Nephron (organoid): ENCODE measurements around the gene ADM.

Source experiments
- H3K27ac Mint-ChIP-seq, 3 experiments: 2 replicates each; pipeline ENCODE4 v1.8.0; 2020; ENCODE audit warnings: mixed read lengths in 3 of 3, mild to moderate bottlenecking in 2 of 3, moderate library complexity in 1 of 3
- H3K27me3 Mint-ChIP-seq: 2 replicates; pipeline ENCODE4 v1.8.0; 2021; ENCODE audit warnings: low read depth, mild to moderate bottlenecking, moderate library complexity, mixed read lengths
- H3K36me3 Mint-ChIP-seq: 2 replicates; pipeline ENCODE4 v1.8.0; 2020; ENCODE audit warnings: low read depth, mixed read lengths
- H3K4me1 Mint-ChIP-seq: 2 replicates; pipeline ENCODE4 v1.8.0; 2020; ENCODE audit warnings: mixed read lengths
- H3K4me3 Mint-ChIP-seq, 3 experiments: 2 replicates each; pipeline ENCODE4 v1.8.0; 2020; ENCODE audit warnings: mild to moderate bottlenecking in 3 of 3, mixed read lengths in 3 of 3, moderate library complexity in 2 of 3
- H3K9me3 Mint-ChIP-seq: 2 replicates; pipeline ENCODE4 v1.8.0; 2020; ENCODE audit warnings: mixed read lengths
- CTCF ChIP-seq, 3 experiments: fragments of 200-600 bp; sonication (generic); IDR thresholded peaks; one replicate each; pipeline ENCODE4 v1.5.0; 2021; ENCODE audit warnings: antibody characterized with exemption in 3 of 3; ENCODE audit not compliant: unreplicated experiment in 3 of 3

Gene ADM

GRCh38 chr11:10275714-10276113 is 29.2 kb upstream of the ADM start:
- no peak for TF ChIP-seq CTCF (IDR thresholded peaks at IDR 0.05; ENCODE audit: unreplicated experiment in 3 of 3)
- H3K36me3 Mint-ChIP-seq = peaks cover 4% of the 10 kb centered on the region
- H3K4me1 Mint-ChIP-seq = peaks cover 11% of the 10 kb centered on the region
- no peaks in the 10 kb centered on the region for H3K9me3 Mint-ChIP-seq
- no peaks in the 10 kb centered on the region for H3K27me3 Mint-ChIP-seq
- H3K27ac Mint-ChIP-seq = no peak overlapping the region
- H3K4me3 Mint-ChIP-seq = no peak overlapping the region

- H3K36me3 Mint-ChIP-seq = peaks cover 4% of the 10 kb centered on the region
- no peak overlapping the region for H3K27ac Mint-ChIP-seq
- H3K27me3 Mint-ChIP-seq = no peaks in the 10 kb centered on the region
- H3K4me1 Mint-ChIP-seq = no peaks in the 10 kb centered on the region
- H3K9me3 Mint-ChIP-seq = no peaks in the 10 kb centered on the region
- TF ChIP-seq CTCF (IDR thresholded peaks at IDR 0.05; ENCODE audit: unreplicated experiment in 3 of 3) = no peak
- no peak overlapping the region for H3K4me3 Mint-ChIP-seq
Measured at GRCh38 chr11:10282117-10282516, 22.8 kb upstream of the ADM start.

DNA sequence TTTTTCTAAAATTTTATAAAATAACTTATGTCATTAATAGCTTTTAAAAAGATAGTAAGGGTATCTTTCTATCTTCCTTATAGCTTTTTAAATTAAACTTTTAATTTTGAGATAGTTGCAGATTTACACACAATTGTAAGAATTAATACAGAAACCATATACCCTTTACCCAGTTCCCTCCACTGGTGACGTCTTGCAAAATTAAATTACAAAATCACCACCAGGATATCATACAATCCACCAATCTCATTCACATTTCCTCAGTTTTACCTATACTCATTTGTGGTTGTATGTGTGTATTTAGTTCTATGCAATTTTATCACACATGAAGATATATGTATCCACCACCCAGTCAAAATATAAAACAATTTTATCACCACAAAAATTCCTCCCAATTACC is 20.9 kb upstream of the ADM start:
- Mint-ChIP-seq H3K9me3 (no peaks in the 10 kb centered on the region), H3K27ac (no peak overlapping the region), H3K36me3 (peaks cover 4% of the 10 kb centered on the region), H3K4me3 (no peak overlapping the region), H3K27me3 (no peaks in the 10 kb centered on the region), H3K4me1 (no peaks in the 10 kb centered on the region)
- no peak for TF ChIP-seq CTCF (IDR thresholded peaks at IDR 0.05; ENCODE audit: unreplicated experiment in 3 of 3)

DNA sequence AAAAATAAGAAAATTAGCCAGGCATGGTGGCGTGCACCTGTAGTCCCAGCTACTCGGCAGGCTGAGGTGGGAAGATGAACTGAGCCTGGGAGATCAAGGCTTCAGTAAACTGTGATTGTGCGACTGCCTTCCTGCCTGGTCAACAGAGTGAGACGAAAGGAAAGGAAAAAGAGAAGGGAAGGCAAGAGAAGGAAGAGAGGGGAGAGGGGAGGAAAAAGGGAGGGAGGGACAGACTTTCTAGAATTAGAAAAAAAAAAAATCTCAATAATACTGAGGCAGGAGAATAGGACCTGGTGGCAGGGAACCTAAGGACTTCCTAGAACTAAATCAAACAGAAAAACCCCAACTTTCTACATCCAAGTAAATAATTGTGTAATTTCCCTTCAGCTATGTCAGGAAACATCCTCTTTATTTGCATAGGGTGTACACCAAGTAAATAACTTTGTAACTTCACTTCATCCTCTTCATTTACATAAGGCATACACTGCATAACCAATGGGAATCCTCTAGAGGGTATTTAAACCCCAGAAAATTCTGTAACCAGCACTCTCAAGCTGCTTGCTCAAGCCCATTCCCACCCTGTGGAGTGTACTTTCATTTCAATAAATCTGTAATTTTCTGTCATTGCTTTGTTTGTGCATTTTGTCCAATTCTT is 19.6 kb upstream of the ADM start:
- H3K4me1 Mint-ChIP-seq = peaks cover under 1% of the 10 kb centered on the region
- peaks cover 6% of the 10 kb centered on the region for H3K36me3 Mint-ChIP-seq
- H3K9me3 Mint-ChIP-seq = no peaks in the 10 kb centered on the region
- no peak overlapping the region for H3K4me3 Mint-ChIP-seq
- no peak overlapping the region for H3K27ac Mint-ChIP-seq
- no peak for TF ChIP-seq CTCF (IDR thresholded peaks at IDR 0.05; ENCODE audit: unreplicated experiment in 3 of 3)
- H3K27me3 Mint-ChIP-seq = no peaks in the 10 kb centered on the region

- H3K4me3 Mint-ChIP-seq = no peak overlapping the region
Measured at GRCh38 chr11:10287140-10287539, 17.7 kb upstream of the ADM start.

More at GRCh38 chr11:10287140-10287539, 17.7 kb upstream of the ADM start:
- TF ChIP-seq CTCF (IDR thresholded peaks at IDR 0.05; ENCODE audit: unreplicated experiment in 3 of 3) = no peak
- Mint-ChIP-seq H3K9me3 (no peaks in the 10 kb centered on the region), H3K27ac (no peak overlapping the region), H3K4me1 (peaks cover 11% of the 10 kb centered on the region), H3K27me3 (no peaks in the 10 kb centered on the region), H3K36me3 (peaks cover 15% of the 10 kb centered on the region)
